Measurements from ENCODE around the gene NINJ2. TPM values are rescaled to one million over a fixed set of nuclear protein-coding genes. Genes with fewer than 3 reads are reported as not detected.

NINJ2 gene
- polyA plus RNA-seq, 3 donors: 32.9 to 92.7 (median 73.7) TPM

DNA sequence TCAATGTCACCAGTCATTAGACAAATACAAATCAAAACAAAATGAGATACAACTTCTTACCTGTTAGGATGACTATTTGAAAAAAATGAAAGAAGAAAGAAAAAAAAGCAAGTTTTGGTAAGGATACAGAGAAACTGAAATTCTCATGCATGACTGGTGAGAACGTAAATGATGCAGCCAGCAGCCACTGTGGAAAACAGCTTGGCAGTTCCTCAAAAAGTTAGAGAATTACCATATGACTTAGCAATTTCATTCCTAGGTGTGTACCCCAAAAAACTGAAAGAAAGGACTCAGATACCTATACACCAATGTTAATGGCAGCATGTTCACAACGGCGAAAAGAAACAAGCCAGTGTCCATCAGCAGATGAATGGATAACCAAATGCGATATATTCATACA is 26.6 kb downstream of the NINJ2 start:
- peak overlapping the region; percentile 86 to 96 (median 94) for H3K27ac Mint-ChIP-seq
- TF ChIP-seq, protein P1, sequence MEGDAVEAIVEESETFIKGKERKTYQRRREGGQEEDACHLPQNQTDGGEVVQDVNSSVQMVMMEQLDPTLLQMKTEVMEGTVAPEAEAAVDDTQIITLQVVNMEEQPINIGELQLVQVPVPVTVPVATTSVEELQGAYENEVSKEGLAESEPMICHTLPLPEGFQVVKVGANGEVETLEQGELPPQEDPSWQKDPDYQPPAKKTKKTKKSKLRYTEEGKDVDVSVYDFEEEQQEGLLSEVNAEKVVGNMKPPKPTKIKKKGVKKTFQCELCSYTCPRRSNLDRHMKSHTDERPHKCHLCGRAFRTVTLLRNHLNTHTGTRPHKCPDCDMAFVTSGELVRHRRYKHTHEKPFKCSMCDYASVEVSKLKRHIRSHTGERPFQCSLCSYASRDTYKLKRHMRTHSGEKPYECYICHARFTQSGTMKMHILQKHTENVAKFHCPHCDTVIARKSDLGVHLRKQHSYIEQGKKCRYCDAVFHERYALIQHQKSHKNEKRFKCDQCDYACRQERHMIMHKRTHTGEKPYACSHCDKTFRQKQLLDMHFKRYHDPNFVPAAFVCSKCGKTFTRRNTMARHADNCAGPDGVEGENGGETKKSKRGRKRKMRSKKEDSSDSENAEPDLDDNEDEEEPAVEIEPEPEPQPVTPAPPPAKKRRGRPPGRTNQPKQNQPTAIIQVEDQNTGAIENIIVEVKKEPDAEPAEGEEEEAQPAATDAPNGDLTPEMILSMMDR (IDR thresholded peaks at IDR 0.05): no peak

DNA sequence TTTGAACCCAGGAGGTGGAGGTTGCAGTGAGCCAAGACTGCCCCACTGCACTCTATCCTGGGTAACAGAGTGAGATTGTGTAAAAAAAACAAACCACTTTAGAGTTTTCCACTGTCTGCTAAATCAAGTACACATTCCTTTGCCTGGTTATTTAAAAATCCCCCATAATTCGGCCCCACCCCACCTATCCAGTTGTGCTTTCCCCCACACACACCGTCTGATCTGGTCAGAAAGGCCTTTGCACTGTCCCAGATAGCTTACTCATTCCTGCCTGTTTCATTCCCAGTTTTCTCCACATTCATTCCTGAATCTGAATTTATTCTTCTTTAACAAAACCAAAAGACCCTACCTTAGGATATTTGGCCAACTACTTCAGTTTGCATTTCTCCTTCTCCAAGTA is 29.5 kb downstream of the NINJ2 start:
- intact Hi-C loops (cut with micrococcal nuclease): no loop called here

More for the DNA sequence above, 26.6 kb downstream of the NINJ2 start:
- Mint-ChIP-seq H3K4me3 (peak overlapping the region; percentile 52 to 83), H3K27me3 (ENCODE audit: low read depth in 3 of 3) (peaks cover 0 to 4% (median 0%) of the 10 kb centered on the region in 3 donors), H3K36me3 (peaks cover 7 to 19% of the 10 kb centered on the region in 2 donors), H3K4me1 (peaks cover 83% of the 10 kb centered on the region), H3K9me3 (no peaks in the 10 kb centered on the region)
- H3K4me2 ChIP-seq (replicated peaks; ENCODE audit: extremely low read depth, low read length, poor library complexity, severe bottlenecking): peak overlapping the region; percentile 59
- intact Hi-C loops (cut with micrococcal nuclease): no loop called here
- peak overlapping the region in 1 of 3 experiments; percentile 60 for H3K4me3 ChIP-seq (replicated peaks in 1 of 3; ENCODE audit: low read depth in 2 of 3, low read length in 3 of 3)
- H3K36me3 ChIP-seq (replicated peaks in 1 of 2; ENCODE audit: control insufficient read depth in 1 of 2, insufficient read depth in 2 of 2, low read length in 2 of 2): no peaks in the 10 kb centered on the region
- no peaks in the 10 kb centered on the region for H3K9me3 ChIP-seq (replicated peaks in 1 of 2; ENCODE audit: control insufficient read depth in 1 of 2, insufficient read depth in 1 of 2, low read length in 2 of 2)
- peak; percentile 37 to 68 (median 58) for DNase-seq
- no peaks in the 10 kb centered on the region for H4K20me1 ChIP-seq (ENCODE audit: insufficient read depth, low read length)
- peaks cover 78 to 98% of the 10 kb centered on the region in 2 donors for H3K4me1 ChIP-seq (ENCODE audit: control insufficient read depth in 1 of 2, insufficient read depth in 2 of 2, low read length in 2 of 2)
- no peaks in the 10 kb centered on the region for H3K27me3 ChIP-seq (ENCODE audit: control insufficient read depth in 2 of 2, insufficient read depth in 2 of 2, low read length in 2 of 2)
- 0% methylated on average over 1 of the region's 4 CpGs for WGBS (ENCODE audit: insufficient coverage)
- H3K27ac ChIP-seq (ENCODE audit: low read depth in 1 of 2, low read length in 2 of 2): peak overlapping the region; percentile 61 to 85
- H2AFZ ChIP-seq (ENCODE audit: insufficient read depth, low read depth, low read length, poor library complexity, severe bottlenecking): no peak overlapping the region
- peaks cover 57% of the 10 kb centered on the region for H3K79me2 ChIP-seq (ENCODE audit: insufficient read depth, low read length)
- H3K9ac ChIP-seq (ENCODE audit: insufficient read depth, low read length, poor library complexity, severe bottlenecking): peak overlapping the region; percentile 42

More for the DNA sequence above, 29.5 kb downstream of the NINJ2 start:
- Mint-ChIP-seq H3K27me3 (ENCODE audit: low read depth in 3 of 3) (peaks cover 0 to 4% (median 0%) of the 10 kb centered on the region in 3 donors), H3K4me1 (peaks cover 66% of the 10 kb centered on the region), H3K9me3 (no peaks in the 10 kb centered on the region), H3K36me3 (peaks cover 12 to 25% of the 10 kb centered on the region in 2 donors), H3K27ac (peak overlapping the region in 6 of 7 donors; percentile 36 to 97 (median 68)), H3K4me3 (no peak overlapping the region)
- Histone ChIP-seq H3K9me3 (replicated peaks in 1 of 2; ENCODE audit: control insufficient read depth in 1 of 2, insufficient read depth in 1 of 2, low read length in 2 of 2) (no peaks in the 10 kb centered on the region), H3K79me2 (ENCODE audit: insufficient read depth, low read length) (peaks cover 63% of the 10 kb centered on the region), H3K27me3 (ENCODE audit: control insufficient read depth in 2 of 2, insufficient read depth in 2 of 2, low read length in 2 of 2) (no peaks in the 10 kb centered on the region), H3K4me3 (replicated peaks in 1 of 3; ENCODE audit: low read depth in 2 of 3, low read length in 3 of 3) (no peak overlapping the region), H2AFZ (ENCODE audit: insufficient read depth, low read depth, low read length, poor library complexity, severe bottlenecking) (no peak overlapping the region), H4K20me1 (ENCODE audit: insufficient read depth, low read length) (no peaks in the 10 kb centered on the region), H3K4me2 (replicated peaks; ENCODE audit: extremely low read depth, low read length, poor library complexity, severe bottlenecking) (no peak overlapping the region), H3K36me3 (replicated peaks in 1 of 2; ENCODE audit: control insufficient read depth in 1 of 2, insufficient read depth in 2 of 2, low read length in 2 of 2) (no peaks in the 10 kb centered on the region), H3K27ac (ENCODE audit: low read depth in 1 of 2, low read length in 2 of 2) (peak overlapping the region; percentile 59 to 95), H3K4me1 (ENCODE audit: control insufficient read depth in 1 of 2, insufficient read depth in 2 of 2, low read length in 2 of 2) (peaks cover 53 to 95% of the 10 kb centered on the region in 2 donors), H3K9ac (ENCODE audit: insufficient read depth, low read length, poor library complexity, severe bottlenecking) (no peak overlapping the region)
- TF ChIP-seq, protein P1 (IDR thresholded peaks at IDR 0.05): no peak
- 100% methylated on average over 2 of the region's 2 CpGs for WGBS (ENCODE audit: insufficient coverage)
- no peak for DNase-seq
